Activated naive CD8-positive, alpha-beta T cell treated with anti-CD3 and anti-CD28 coated beads, Interleukin-2, amount 10 ng/mL, durations not matched to agents 7 days and 5 days (primary cell): ENCODE measurements around the gene ATP6V1C2. TPM values are rescaled to one million over a fixed set of nuclear protein-coding genes. Genes with fewer than 3 reads are reported as not detected.
"Not testable (repeated sequence)": the region's sequence is repeated elsewhere in the genome, so short reads cannot be mapped to it uniquely, and the experiment has no call there.

ENCODE experiments used
- ATAC-seq: fragments of 150-1000 bp; cut with Tn5 transposase; one replicate; pipeline ENCODE4 v1.10.0; 2021; ENCODE audit warnings: low read depth, moderate library complexity
- POLR2A ChIA-PET: fragments of 350-600 bp; sonication (Branson Sonifier 250); formaldehyde crosslinking; loops from one replicate; lab custom pipeline; 2021; ENCODE audit warnings: antibody characterized with exemption; lab: Charles Lee
- DNase-seq: peaks from one replicate; pipeline ENCODE4 v3.0.0; 2021
- H3K27ac Mint-ChIP-seq: one replicate; pipeline ENCODE4 v1.8.0; 2022; ENCODE audit warnings: mild to moderate bottlenecking, mixed read lengths
- H3K27me3 Mint-ChIP-seq: one replicate; pipeline ENCODE4 v1.8.0; 2022; ENCODE audit warnings: mild to moderate bottlenecking, moderate library complexity, mixed read lengths
- H3K36me3 Mint-ChIP-seq: one replicate; pipeline ENCODE4 v1.8.0; 2021; ENCODE audit warnings: mild to moderate bottlenecking, mixed read lengths
- H3K4me1 Mint-ChIP-seq: one replicate; pipeline ENCODE4 v1.8.0; 2021; ENCODE audit warnings: mixed read lengths
- H3K4me3 Mint-ChIP-seq: one replicate; pipeline ENCODE4 v1.8.0; 2022; ENCODE audit warnings: mild to moderate bottlenecking, moderate library complexity, mixed read lengths
- H3K9me3 Mint-ChIP-seq: one replicate; pipeline ENCODE4 v1.8.0; 2021; ENCODE audit warnings: mixed read lengths
- total RNA-seq, 2 experiments: library from RNA; stranded (reverse); gene quantifications; one replicate each; pipeline ENCODE4 v1.2.3, GENCODE V29; 2021

ATP6V1C2 gene
- total RNA-seq, 2 experiments from 2014 or later, result not detected

DNA sequence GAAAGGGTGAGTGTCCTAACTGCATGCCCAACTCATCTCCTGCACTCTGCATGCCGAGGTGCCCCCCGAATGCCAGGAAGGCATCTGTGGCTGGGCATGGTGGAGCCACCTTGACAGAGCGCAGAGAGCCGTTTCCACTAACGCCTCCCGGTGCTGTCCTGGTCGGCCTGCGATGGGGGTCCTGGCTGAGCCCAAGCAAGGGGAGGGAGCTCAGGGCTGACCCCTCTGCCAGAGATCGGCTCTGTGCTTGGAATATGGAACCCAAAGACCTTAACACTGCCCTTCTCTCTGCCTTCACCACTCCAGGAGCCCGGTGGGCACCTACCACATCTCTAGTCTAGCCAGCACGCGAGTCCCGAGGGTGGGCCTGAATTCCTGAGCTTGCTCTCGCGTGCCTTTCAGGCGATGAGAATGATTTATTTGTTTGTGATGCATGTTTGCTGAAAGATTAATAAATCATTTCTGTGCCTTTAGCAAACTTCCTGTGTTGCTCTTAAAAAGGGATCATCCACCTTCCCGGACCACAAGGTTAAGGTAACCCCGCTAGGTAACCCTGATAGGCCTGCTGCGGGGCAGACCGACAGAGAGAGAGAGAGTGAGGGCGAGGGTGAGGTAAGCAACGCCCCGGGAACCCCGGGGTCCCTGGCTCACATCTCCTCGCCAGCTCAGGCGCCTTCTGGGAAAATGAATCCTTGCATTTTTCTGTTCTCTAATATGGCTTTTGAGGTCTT lies 55.8 kb downstream of the ATP6V1C2 start:
- H3K9me3 Mint-ChIP-seq, result no peaks in the 10 kb centered on the region
- peaks cover 6% of the 10 kb centered on the region for H3K36me3 Mint-ChIP-seq
- no peaks in the 10 kb centered on the region for H3K27me3 Mint-ChIP-seq
- no peak for DNase-seq
- no peak overlapping the region for H3K4me3 Mint-ChIP-seq
- POLR2A ChIA-PET, result no interaction called here
- H3K4me1 Mint-ChIP-seq, result no peaks in the 10 kb centered on the region
- H3K27ac Mint-ChIP-seq, result no peak overlapping the region
- no peak for ATAC-seq

DNA sequence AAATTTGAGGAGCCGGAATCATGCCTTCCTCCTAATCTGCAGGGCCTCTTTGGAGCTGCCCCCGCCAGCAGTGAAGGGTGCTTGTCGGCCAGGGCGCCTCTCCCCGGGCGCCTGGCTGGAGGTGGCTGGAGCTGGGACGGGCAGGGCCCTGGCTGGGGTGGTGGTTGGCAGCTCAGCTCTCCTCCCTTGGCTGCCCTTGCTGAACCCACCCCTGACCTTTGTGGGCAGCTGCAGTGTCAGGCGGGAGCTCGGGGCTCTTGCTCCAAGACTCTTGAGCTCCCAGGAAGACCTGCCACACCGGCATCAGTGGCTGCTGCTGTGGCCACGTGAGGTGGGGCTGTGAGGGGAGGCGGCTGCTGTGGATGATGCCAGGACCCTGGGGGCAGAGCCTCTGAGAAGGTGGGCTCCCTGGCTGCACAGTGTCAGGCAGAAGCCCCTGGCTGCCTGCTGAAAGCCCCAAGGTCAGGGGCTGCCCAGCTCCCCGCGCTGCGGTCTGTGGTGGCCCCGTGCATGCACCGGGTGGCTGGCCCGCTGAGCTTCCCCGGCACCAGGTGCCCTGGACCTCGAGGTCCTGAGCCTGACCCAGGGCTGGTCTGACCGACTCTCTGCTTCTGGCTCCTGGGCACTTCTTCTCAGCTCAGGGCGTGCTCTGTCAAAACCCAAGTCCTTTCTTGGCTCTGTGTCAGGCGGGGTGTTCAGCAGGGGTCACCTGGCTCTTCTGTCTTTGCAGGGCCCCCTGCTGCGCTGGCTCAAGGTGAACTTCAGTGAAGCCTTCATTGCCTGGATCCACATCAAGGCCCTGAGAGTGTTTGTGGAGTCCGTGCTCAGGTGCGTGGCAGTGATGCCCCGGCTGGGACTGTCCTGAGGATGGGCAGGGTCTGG lies 56.7 kb downstream of the ATP6V1C2 start:
- DNase-seq (no peak), ATAC-seq (no peak)
- Mint-ChIP-seq H3K4me3 (no peak overlapping the region), H3K27ac (no peak overlapping the region), H3K9me3 (no peaks in the 10 kb centered on the region), H3K4me1 (no peaks in the 10 kb centered on the region), H3K27me3 (no peaks in the 10 kb centered on the region), H3K36me3 (peaks cover 9% of the 10 kb centered on the region)
- POLR2A ChIA-PET, result no interaction called here

DNA sequence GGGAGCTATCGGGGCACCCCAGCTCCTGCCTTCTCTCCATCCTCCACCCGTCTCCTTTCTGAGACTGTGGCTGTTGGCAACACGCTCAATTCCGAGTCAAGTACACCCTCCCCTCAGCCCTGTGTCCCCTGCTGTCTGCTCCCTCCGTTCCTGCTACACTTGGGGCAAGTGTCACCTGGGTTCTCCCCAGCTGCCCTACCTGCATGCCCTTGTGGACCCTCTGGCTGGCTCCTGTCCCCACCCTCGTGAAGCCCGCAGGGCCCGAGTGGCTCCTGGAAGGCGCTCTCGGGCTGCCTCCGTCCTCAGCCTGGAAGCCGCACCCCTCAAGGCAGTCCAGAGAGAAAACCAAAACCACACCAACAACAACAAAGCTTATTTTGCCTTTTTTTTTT lies 57.3 kb downstream of the ATP6V1C2 start:
- no peak for ATAC-seq
- Mint-ChIP-seq H3K36me3 (peaks cover 9% of the 10 kb centered on the region), H3K9me3 (no peaks in the 10 kb centered on the region), H3K27me3 (no peaks in the 10 kb centered on the region), H3K4me1 (no peaks in the 10 kb centered on the region), H3K27ac (no peak overlapping the region), H3K4me3 (no peak overlapping the region)
- POLR2A ChIA-PET, result no interaction called here
- no peak for DNase-seq

- POLR2A ChIA-PET, result no interaction called here
- ATAC-seq (no peak), DNase-seq (no peak)
- Mint-ChIP-seq H3K36me3 (peaks cover 10% of the 10 kb centered on the region), H3K4me3 (no peak overlapping the region), H3K9me3 (no peaks in the 10 kb centered on the region), H3K27ac (no peak overlapping the region), H3K27me3 (no peaks in the 10 kb centered on the region), H3K4me1 (no peaks in the 10 kb centered on the region)
Observed at GRCh38 chr2:10779776-10780490, 58.5 kb downstream of the ATP6V1C2 start.

- Mint-ChIP-seq H3K9me3 (no peaks in the 10 kb centered on the region), H3K4me3 (no peak overlapping the region), H3K36me3 (peaks cover 11% of the 10 kb centered on the region), H3K27me3 (no peaks in the 10 kb centered on the region), H3K27ac (no peak overlapping the region), H3K4me1 (no peaks in the 10 kb centered on the region)
- POLR2A ChIA-PET, result no interaction called here
- DNase-seq, result no peak
- ATAC-seq, result no peak
Observed at GRCh38 chr2:10780491-10780820, 59.0 kb downstream of the ATP6V1C2 start.

GRCh38 chr2:10780821-10781220 lies 59.4 kb downstream of the ATP6V1C2 start:
- H3K4me1 Mint-ChIP-seq, ATAC-seq, H3K27me3 Mint-ChIP-seq, DNase-seq, POLR2A ChIA-PET, H3K4me3 Mint-ChIP-seq, H3K27ac Mint-ChIP-seq, H3K9me3 Mint-ChIP-seq: not testable (repeated sequence)
- H3K36me3 Mint-ChIP-seq, result peaks cover 11% of the 10 kb centered on the region

DNA sequence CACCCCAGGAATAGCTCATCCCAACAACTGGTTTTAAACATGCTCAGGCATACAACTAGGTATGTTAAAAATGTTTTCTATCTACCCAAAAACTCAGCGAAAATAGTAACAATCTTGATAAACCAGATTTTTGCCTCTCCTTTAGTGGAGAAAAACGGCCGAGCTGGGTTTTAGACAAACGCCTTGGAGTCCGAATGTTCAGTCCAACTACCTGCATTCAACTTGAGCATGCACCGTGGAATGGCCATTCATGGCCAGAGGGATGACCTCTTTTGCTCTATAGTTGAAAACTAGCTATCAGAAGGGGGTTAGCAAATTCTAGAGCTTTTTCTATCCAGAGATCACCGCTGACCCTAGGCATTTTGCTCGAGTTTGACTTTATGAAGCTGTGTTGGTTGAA lies 60.3 kb downstream of the ATP6V1C2 start:
- H3K9me3 Mint-ChIP-seq, result no peaks in the 10 kb centered on the region

GRCh38 chr2:10783421-10783820 lies 62.0 kb downstream of the ATP6V1C2 start:
- Mint-ChIP-seq H3K9me3 (no peaks in the 10 kb centered on the region), H3K36me3 (peaks cover 28% of the 10 kb centered on the region), H3K27me3 (no peaks in the 10 kb centered on the region), H3K27ac (no peak overlapping the region), H3K4me1 (no peaks in the 10 kb centered on the region), H3K4me3 (no peak overlapping the region)
- POLR2A ChIA-PET, result no interaction called here
- no peak for ATAC-seq
- DNase-seq, result no peak

More for the DNA sequence above, 60.3 kb downstream of the ATP6V1C2 start:
- no peak overlapping the region for H3K27ac Mint-ChIP-seq
- POLR2A ChIA-PET, result interaction anchor here (0.7 kb wide), 1 partner anchor 105 kb away, joined by 3 read pairs; no protein-coding TSS in a partner anchor
- no peaks in the 10 kb centered on the region for H3K27me3 Mint-ChIP-seq
- no peak for ATAC-seq
- no peak overlapping the region for H3K4me3 Mint-ChIP-seq
- no peaks in the 10 kb centered on the region for H3K4me1 Mint-ChIP-seq
- DNase-seq, result no peak
- H3K36me3 Mint-ChIP-seq, result peaks cover 16% of the 10 kb centered on the region

- no peak for ATAC-seq
- no peak for DNase-seq
- H3K27ac Mint-ChIP-seq, result no peak overlapping the region
- H3K4me3 Mint-ChIP-seq, result no peak overlapping the region
- H3K4me1 Mint-ChIP-seq, result no peaks in the 10 kb centered on the region
- peaks cover 31% of the 10 kb centered on the region for H3K36me3 Mint-ChIP-seq
- H3K27me3 Mint-ChIP-seq, result no peaks in the 10 kb centered on the region
- no peaks in the 10 kb centered on the region for H3K9me3 Mint-ChIP-seq
- POLR2A ChIA-PET, result interaction anchor here (1.3 kb wide), 1 partner anchor 28 kb away, joined by 3 read pairs; the partner anchor contains the start of gene PDIA6
Observed at GRCh38 chr2:10784719-10785118, 63.3 kb downstream of the ATP6V1C2 start.

DNA sequence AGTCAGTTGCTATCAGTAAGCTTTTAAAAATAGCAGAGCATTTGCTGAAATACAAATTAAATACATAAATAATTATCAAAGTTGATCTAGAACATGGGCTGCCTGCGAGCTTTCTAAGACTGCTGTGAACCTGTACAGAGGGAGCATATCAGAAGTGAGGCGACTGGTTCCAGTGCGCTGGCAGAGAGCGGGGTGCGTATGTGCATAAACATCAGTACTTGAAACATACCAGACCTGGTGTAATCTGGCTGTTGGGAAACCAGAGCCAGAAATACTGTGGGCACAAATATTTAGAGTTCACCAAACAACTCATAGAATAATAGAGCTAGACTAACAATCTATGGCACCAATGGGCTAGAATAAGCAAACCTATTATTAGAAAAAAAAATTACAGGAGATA lies 63.8 kb downstream of the ATP6V1C2 start:
- no peaks in the 10 kb centered on the region for H3K4me1 Mint-ChIP-seq
- POLR2A ChIA-PET, result interaction anchor here (1.3 kb wide), 1 partner anchor 27 kb away, joined by 3 read pairs; the partner anchor contains the start of gene PDIA6
- ATAC-seq, result no peak
- DNase-seq, result no peak
- H3K36me3 Mint-ChIP-seq, result peaks cover 27% of the 10 kb centered on the region
- H3K27me3 Mint-ChIP-seq, result no peaks in the 10 kb centered on the region
- no peak overlapping the region for H3K4me3 Mint-ChIP-seq
- no peak overlapping the region for H3K27ac Mint-ChIP-seq
- H3K9me3 Mint-ChIP-seq, result no peaks in the 10 kb centered on the region

DNA sequence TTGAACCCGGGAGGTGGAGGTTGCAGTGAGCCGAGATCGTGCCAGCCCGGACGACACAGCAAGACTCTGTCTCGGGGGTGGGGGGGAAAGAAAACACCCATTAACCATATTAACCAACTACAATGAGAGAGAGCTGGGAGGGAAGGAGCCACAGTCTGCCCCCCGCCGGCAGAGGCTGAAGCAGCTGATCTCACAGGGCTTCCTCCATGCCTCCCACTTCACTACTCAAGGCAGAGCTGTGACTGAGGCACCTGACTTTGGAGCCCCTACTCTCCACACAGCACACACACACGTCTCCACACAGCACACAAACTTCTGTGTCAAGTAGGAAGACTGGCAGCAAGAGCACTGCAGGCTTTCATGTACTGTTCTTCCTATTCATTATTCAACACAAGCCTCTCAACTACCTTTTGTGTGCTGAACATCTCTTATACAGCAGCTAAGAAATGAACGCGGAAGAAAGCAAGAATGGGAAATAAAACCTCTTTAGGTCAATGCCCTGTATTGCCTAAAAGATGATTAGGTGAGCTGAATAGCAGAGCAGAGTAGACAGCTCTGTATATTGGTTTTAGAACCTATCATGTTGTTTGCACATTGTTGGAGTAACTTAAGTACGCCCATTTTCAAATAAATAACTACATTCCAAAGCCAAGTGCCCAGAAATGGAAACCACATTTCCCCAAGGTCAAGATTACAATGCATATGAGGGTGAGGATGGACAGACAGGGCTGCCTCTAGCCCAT lies 65.0 kb downstream of the ATP6V1C2 start:
- ATAC-seq (no peak), DNase-seq (no peak)
- Mint-ChIP-seq H3K4me3 (no peak overlapping the region), H3K36me3 (peaks cover 28% of the 10 kb centered on the region), H3K4me1 (no peaks in the 10 kb centered on the region), H3K9me3 (no peaks in the 10 kb centered on the region), H3K27me3 (no peaks in the 10 kb centered on the region), H3K27ac (no peak overlapping the region)
- POLR2A ChIA-PET, result no interaction called here

GRCh38 chr2:10787176-10787968 lies 65.9 kb downstream of the ATP6V1C2 start:
- peaks cover 5% of the 10 kb centered on the region for H3K4me1 Mint-ChIP-seq
- no peaks in the 10 kb centered on the region for H3K9me3 Mint-ChIP-seq
- H3K36me3 Mint-ChIP-seq, result peaks cover 29% of the 10 kb centered on the region
- POLR2A ChIA-PET, result no interaction called here
- ATAC-seq (no peak), DNase-seq (no peak)
- H3K27ac Mint-ChIP-seq, result no peak overlapping the region
- no peaks in the 10 kb centered on the region for H3K27me3 Mint-ChIP-seq
- H3K4me3 Mint-ChIP-seq, result no peak overlapping the region
